ENCODE measurements around the gene TNS3.

DNA sequence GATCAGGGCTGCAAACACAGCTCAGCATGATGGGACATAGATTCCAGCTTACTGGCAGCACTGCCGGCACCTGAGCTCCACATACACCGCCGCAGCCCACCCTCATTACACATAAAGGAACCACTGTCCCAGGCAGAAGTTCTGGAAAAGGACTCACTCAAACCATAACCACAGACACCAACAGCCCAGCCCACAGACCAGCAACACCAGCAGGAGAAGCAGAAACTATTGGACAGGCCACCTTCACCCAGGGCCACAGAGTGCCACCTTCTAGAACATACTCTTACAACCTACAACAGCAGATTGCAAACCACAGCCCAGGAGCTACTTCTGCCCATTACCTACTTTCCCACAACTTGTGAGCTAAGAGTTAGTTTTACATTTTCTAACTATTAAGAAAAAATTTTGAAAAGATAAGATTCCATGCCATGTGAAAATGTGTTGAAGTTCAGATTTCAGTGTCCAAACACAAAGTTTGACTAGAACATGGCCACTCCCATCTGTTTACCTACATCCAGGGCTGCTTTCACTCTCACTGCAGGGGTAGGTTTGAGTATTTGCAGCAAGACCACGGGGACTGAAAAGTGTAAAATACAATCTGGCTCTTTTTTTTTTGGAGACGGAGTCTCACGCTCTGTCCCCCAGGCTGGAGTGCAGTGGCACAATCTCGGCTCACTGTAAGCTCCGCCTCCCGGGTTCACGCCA lies 153.0 kb downstream of the TNS3 start:
- TF ChIP-seq POLR2A (IDR thresholded peaks at IDR 0.05): no peak
- TF ChIP-seq, protein P1, sequence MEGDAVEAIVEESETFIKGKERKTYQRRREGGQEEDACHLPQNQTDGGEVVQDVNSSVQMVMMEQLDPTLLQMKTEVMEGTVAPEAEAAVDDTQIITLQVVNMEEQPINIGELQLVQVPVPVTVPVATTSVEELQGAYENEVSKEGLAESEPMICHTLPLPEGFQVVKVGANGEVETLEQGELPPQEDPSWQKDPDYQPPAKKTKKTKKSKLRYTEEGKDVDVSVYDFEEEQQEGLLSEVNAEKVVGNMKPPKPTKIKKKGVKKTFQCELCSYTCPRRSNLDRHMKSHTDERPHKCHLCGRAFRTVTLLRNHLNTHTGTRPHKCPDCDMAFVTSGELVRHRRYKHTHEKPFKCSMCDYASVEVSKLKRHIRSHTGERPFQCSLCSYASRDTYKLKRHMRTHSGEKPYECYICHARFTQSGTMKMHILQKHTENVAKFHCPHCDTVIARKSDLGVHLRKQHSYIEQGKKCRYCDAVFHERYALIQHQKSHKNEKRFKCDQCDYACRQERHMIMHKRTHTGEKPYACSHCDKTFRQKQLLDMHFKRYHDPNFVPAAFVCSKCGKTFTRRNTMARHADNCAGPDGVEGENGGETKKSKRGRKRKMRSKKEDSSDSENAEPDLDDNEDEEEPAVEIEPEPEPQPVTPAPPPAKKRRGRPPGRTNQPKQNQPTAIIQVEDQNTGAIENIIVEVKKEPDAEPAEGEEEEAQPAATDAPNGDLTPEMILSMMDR (IDR thresholded peaks at IDR 0.05 in 8 of 11, conservative IDR thresholded peaks at IDR 0.05 in 3 of 11): no peak
- TF ChIP-seq POLR2AphosphoS5 (IDR thresholded peaks at IDR 0.05): peak in 1 of 3 donors; percentile 6

All from spleen (tissue), 7 donors.